Measurements from ENCODE around the gene POLR3K.

POLR3K gene

GRCh38 chr16:53346-54236 lies at the start of gene POLR3K, which contains the start of gene SNRNP25:
POLR3K (minus strand) TSS chr16:53608; CDS start chr16:53586, 22 bp downstream.
SNRNP25 (plus strand) TSS chr16:53828; CDS start chr16:54017, 189 bp downstream.
- DNase-seq (ENCODE audit: low read depth), result peak; percentile 96

GRCh38 chr16:102060-102855 lies 48.9 kb upstream of the POLR3K start:
- no peak for DNase-seq (ENCODE audit: low read depth)

GRCh38 chr16:101586-101985 lies 48.2 kb upstream of the POLR3K start:
- DNase-seq (ENCODE audit: low read depth), result no peak

GRCh38 chr16:100989-101388 lies 47.6 kb upstream of the POLR3K start:
- DNase-seq (ENCODE audit: low read depth), result no peak

- DNase-seq (ENCODE audit: low read depth), result peak; percentile 48
Observed at GRCh38 chr16:97822-98221, 44.4 kb upstream of the POLR3K start.

GRCh38 chr16:96935-97381 lies 43.5 kb upstream of the POLR3K start:
- DNase-seq (ENCODE audit: low read depth), result peak; percentile 81

- no peak for DNase-seq (ENCODE audit: low read depth)
Observed at GRCh38 chr16:94918-95265, 41.5 kb upstream of the POLR3K start.

- no peak for DNase-seq (ENCODE audit: low read depth)
Observed at GRCh38 chr16:92431-93339, 39.3 kb upstream of the POLR3K start.

GRCh38 chr16:91484-91883 lies 38.1 kb upstream of the POLR3K start:
- peak; percentile 83 for DNase-seq (ENCODE audit: low read depth)

- no peak for DNase-seq (ENCODE audit: low read depth)
Observed at GRCh38 chr16:89391-90302, 36.2 kb upstream of the POLR3K start.

GRCh38 chr16:88613-89012 lies 35.2 kb upstream of the POLR3K start:
- DNase-seq (ENCODE audit: low read depth), result no peak

- DNase-seq (ENCODE audit: low read depth), result no peak
Observed at GRCh38 chr16:86483-86952, 33.1 kb upstream of the POLR3K start.

GRCh38 chr16:85865-86264 lies 32.5 kb upstream of the POLR3K start:
- DNase-seq (ENCODE audit: low read depth), result no peak

- DNase-seq (ENCODE audit: low read depth), result no peak
Observed at GRCh38 chr16:85407-85782, 32.0 kb upstream of the POLR3K start.

- peak; percentile 95 for DNase-seq (ENCODE audit: low read depth)
Observed at GRCh38 chr16:84718-85406, 31.5 kb upstream of the POLR3K start.

GRCh38 chr16:83781-84615 lies 30.6 kb upstream of the POLR3K start:
- DNase-seq (ENCODE audit: low read depth), result peak; percentile 55

- DNase-seq (ENCODE audit: low read depth), result no peak
Observed at GRCh38 chr16:83060-83603, 29.7 kb upstream of the POLR3K start.

GRCh38 chr16:79151-80054 lies 26.0 kb upstream of the POLR3K start:
- DNase-seq (ENCODE audit: low read depth), result peak; percentile 54
